ENCODE results near the gene MCM9. TPM values are rescaled to one million over a fixed set of nuclear protein-coding genes. Genes with fewer than 3 reads are reported as not detected.

The MCM9 gene
- total and polyA plus RNA-seq, 2 of the 13 experiments (the other 11 are each of a cell fraction or from before 2014, with no cell fraction given), result 3.8 to 17.2 TPM

DNA sequence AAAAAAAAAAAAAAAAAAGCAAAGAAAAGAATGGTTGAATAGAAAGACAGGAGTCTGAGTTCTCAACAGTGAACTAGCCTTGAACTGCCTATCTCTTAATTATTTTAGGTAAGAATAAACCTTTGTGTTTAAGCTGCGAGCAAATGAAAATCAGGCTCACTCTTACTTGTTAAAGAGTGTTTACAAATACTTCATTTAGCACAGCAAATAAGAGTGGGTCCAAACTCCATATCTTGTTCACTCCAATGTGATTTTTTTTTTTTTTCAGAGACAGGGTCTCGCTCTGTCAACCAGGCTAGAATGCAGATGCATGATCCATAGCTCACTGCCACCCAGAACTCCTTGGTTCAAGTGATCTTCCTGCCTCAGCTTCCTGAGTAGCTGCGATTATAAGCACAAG, 11.9 kb downstream of the MCM9 start (continued):
- TF ChIP-seq, protein P1, sequence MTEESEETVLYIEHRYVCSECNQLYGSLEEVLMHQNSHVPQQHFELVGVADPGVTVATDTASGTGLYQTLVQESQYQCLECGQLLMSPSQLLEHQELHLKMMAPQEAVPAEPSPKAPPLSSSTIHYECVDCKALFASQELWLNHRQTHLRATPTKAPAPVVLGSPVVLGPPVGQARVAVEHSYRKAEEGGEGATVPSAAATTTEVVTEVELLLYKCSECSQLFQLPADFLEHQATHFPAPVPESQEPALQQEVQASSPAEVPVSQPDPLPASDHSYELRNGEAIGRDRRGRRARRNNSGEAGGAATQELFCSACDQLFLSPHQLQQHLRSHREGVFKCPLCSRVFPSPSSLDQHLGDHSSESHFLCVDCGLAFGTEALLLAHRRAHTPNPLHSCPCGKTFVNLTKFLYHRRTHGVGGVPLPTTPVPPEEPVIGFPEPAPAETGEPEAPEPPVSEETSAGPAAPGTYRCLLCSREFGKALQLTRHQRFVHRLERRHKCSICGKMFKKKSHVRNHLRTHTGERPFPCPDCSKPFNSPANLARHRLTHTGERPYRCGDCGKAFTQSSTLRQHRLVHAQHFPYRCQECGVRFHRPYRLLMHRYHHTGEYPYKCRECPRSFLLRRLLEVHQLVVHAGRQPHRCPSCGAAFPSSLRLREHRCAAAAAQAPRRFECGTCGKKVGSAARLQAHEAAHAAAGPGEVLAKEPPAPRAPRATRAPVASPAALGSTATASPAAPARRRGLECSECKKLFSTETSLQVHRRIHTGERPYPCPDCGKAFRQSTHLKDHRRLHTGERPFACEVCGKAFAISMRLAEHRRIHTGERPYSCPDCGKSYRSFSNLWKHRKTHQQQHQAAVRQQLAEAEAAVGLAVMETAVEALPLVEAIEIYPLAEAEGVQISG (CRISPR knock-in tag; IDR thresholded peaks at IDR 0.05), result no peak
- TF ChIP-seq ZNF761 (CRISPR knock-in tag; conservative IDR thresholded peaks at IDR 0.05) (no peak), PHF8 (CRISPR knock-in tag; IDR thresholded peaks at IDR 0.05) (no peak), XRCC5 (optimal IDR thresholded peaks at IDR 0.05; ENCODE audit: low read length) (no peak), ZNF274 (CRISPR knock-in tag; IDR thresholded peaks at IDR 0.05) (no peak), HOXA3 (CRISPR knock-in tag; IDR thresholded peaks at IDR 0.05) (no peak), EED (CRISPR knock-in tag; IDR thresholded peaks at IDR 0.05) (no peak), ZNF616 (CRISPR knock-in tag; IDR thresholded peaks at IDR 0.05; ENCODE audit: low read depth) (no peak), MAFK (conservative IDR thresholded peaks at IDR 0.05 in 1 of 2, IDR thresholded peaks at IDR 0.05 in 1 of 2; ENCODE audit: low read length in 2 of 2) (no peak), MTF2 (CRISPR knock-in tag; IDR thresholded peaks at IDR 0.05; ENCODE audit: borderline replicate concordance) (no peak), MBD4 (IDR thresholded peaks at IDR 0.05; ENCODE audit: borderline replicate concordance, low read length) (no peak), ZNF430 (CRISPR knock-in tag; IDR thresholded peaks at IDR 0.05) (no peak), ZNF10 (CRISPR knock-in tag; IDR thresholded peaks at IDR 0.05; ENCODE audit: borderline replicate concordance, low read depth) (no peak)
- TF ChIP-seq, protein P2, sequence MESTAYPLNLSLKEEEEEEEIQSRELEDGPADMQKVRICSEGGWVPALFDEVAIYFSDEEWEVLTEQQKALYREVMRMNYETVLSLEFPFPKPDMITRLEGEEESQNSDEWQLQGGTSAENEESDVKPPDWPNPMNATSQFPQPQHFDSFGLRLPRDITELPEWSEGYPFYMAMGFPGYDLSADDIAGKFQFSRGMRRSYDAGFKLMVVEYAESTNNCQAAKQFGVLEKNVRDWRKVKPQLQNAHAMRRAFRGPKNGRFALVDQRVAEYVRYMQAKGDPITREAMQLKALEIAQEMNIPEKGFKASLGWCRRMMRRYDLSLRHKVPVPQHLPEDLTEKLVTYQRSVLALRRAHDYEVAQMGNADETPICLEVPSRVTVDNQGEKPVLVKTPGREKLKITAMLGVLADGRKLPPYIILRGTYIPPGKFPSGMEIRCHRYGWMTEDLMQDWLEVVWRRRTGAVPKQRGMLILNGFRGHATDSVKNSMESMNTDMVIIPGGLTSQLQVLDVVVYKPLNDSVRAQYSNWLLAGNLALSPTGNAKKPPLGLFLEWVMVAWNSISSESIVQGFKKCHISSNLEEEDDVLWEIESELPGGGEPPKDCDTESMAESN (CRISPR knock-in tag; conservative IDR thresholded peaks at IDR 0.05), result no peak
- TF ChIP-seq, protein P3, sequence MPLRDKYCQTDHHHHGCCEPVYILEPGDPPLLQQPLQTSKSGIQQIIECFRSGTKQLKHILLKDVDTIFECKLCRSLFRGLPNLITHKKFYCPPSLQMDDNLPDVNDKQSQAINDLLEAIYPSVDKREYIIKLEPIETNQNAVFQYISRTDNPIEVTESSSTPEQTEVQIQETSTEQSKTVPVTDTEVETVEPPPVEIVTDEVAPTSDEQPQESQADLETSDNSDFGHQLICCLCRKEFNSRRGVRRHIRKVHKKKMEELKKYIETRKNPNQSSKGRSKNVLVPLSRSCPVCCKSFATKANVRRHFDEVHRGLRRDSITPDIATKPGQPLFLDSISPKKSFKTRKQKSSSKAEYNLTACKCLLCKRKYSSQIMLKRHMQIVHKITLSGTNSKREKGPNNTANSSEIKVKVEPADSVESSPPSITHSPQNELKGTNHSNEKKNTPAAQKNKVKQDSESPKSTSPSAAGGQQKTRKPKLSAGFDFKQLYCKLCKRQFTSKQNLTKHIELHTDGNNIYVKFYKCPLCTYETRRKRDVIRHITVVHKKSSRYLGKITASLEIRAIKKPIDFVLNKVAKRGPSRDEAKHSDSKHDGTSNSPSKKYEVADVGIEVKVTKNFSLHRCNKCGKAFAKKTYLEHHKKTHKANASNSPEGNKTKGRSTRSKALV (CRISPR knock-in tag; IDR thresholded peaks at IDR 0.05), result no peak
- TF ChIP-seq, protein P4, sequence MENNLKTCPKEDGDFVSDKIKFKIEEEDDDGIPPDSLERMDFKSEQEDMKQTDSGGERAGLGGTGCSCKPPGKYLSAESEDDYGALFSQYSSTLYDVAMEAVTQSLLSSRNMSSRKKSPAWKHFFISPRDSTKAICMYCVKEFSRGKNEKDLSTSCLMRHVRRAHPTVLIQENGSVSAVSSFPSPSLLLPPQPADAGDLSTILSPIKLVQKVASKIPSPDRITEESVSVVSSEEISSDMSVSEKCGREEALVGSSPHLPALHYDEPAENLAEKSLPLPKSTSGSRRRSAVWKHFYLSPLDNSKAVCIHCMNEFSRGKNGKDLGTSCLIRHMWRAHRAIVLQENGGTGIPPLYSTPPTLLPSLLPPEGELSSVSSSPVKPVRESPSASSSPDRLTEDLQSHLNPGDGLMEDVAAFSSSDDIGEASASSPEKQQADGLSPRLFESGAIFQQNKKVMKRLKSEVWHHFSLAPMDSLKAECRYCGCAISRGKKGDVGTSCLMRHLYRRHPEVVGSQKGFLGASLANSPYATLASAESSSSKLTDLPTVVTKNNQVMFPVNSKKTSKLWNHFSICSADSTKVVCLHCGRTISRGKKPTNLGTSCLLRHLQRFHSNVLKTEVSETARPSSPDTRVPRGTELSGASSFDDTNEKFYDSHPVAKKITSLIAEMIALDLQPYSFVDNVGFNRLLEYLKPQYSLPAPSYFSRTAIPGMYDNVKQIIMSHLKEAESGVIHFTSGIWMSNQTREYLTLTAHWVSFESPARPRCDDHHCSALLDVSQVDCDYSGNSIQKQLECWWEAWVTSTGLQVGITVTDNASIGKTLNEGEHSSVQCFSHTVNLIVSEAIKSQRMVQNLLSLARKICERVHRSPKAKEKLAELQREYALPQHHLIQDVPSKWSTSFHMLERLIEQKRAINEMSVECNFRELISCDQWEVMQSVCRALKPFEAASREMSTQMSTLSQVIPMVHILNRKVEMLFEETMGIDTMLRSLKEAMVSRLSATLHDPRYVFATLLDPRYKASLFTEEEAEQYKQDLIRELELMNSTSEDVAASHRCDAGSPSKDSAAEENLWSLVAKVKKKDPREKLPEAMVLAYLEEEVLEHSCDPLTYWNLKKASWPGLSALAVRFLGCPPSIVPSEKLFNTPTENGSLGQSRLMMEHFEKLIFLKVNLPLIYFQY (CRISPR knock-in tag; IDR thresholded peaks at IDR 0.05; ENCODE audit: borderline replicate concordance), result no peak
- TF ChIP-seq, protein P5, sequence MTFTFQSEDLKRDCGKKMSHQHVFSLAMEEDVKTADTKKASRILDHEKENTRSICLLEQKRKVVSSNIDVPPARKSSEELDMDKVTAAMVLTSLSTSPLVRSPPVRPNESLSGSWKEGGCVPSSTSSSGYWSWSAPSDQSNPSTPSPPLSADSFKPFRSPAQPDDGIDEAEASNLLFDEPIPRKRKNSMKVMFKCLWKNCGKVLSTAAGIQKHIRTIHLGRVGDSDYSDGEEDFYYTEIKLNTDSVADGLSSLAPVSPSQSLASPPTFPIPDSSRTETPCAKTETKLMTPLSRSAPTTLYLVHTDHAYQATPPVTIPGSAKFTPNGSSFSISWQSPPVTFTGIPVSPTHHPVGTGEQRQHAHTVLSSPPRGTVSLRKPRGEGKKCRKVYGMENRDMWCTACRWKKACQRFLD (CRISPR knock-in tag; IDR thresholded peaks at IDR 0.05; ENCODE audit: borderline replicate concordance), result no peak
